AG09319 (cell line): Measurements from ENCODE around the gene SLC38A10.

Source experiments
- DNase-seq: peaks from one replicate; pipeline ENCODE4 v3.0.0-alpha.2; 2010; ENCODE audit warnings: low read depth; ENCODE audit errors: extremely low read depth
- CTCF ChIP-seq: IDR thresholded peaks from 2 replicates; pipeline ENCODE4 v1.5.1; 2011; ENCODE audit warnings: low read depth, mild to moderate bottlenecking, inconsistent platforms, low read length, moderate library complexity

Gene SLC38A10

DNA sequence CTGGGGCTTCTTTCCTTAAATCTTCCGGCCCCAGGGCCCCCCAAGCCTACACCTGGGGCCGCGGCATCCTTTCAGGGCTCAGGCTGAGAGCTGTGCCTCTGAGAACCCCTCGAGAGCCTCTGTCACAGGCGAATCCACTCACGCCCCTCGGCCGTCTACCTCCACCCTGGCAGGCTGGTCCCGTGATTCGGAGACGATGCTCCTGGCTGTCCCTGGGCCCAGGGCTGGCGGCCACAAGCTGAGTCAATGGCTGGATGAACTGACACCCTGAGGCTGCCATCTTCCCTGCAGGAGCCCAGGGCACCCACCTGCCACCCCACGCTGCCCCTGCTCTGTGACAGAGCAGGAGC lies 60.6 kb downstream of the SLC38A10 start:
- TF ChIP-seq CTCF, result no peak

DNA sequence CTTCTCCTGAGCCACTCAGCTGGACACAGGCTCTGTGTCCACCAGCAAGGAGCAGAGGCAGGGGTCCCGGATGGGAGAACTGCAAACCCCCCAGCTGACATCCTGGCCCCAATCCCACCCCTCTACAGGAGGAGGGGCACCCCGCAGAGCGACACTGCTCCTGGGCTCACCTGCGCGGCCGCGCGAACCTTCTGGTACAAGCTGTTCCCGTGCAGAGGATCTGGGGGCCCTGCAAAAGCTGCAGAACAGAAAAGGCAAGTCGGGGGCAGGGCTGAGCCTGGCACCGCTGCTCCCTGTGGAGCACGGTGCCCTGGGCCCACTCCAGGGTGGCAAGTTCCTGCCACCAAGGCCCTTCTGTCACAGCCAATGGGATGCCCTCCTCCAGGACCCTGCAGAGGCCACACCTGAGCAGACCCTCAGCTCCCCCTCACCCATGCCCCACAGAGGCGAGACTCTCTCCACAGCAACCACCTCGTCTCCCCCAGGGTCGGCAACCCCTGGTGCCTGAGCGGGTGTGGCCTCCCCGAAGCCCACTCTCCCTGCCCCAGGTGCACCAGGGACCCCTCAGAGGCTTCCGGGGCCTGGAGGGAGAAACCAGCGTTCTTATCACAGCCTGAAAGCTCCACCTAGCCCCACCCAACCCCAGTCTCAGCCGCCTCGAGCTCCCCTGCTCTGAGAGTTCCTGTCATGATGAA lies 61.1 kb downstream of the SLC38A10 start:
- DNase-seq, result no peak
- TF ChIP-seq CTCF, result no peak

More for the DNA sequence above, 60.6 kb downstream of the SLC38A10 start:
- no peak for DNase-seq

DNA sequence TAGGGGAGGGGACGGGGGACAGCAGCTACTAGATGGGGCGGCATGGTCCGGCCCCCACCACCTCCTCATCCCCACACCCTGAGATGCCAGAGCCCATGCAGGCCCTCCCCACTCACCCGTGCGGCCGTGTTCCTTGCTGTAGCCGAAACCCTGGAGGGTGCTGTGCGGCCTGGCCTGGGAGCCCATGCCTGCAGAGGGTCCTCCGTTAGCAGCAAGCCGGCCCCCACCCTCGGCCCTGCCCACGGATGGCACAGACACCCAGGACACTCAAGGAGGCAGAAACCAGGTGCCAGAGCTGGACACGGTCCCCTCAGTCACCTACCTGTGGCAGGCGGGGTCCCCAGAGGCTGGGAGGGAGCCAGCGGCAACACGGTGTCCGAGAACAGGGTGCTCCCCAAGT lies 61.8 kb downstream of the SLC38A10 start:
- TF ChIP-seq CTCF, result no peak
- no peak for DNase-seq

DNA sequence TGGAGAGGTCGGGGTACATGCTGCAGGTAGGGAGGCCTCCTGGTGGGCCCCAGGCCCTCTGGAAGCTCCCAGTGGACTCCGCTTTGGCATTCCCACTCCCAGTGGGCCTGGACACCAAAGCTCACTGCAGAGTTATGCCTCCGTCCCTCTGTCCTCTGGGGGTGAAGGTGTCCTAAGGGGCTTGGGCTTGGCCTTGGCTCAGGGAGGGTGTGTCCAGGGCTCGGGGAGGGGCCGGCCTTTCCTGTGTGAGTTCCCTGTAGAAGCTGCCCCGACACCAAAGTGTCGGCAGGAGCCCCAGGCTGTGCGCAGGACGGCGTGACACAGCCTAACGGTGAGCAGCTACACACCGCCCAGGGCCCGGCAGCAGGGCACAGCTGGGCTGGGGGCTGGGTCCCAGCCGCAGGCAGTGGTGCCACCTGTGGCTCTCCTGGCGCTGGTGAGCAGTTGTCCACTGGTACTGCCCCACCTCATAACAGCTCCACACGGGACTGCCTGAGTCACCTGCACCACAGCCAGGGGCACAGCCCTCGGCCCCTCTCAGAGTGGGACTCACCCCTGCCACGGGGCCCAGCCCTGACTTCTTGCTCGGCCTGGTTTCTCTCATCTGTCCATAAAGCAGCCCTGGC lies 62.4 kb downstream of the SLC38A10 start:
- no peak for DNase-seq
- TF ChIP-seq CTCF, result no peak

- DNase-seq, result no peak
- no peak for TF ChIP-seq CTCF
These were observed 63.1 kb downstream of the SLC38A10 start for GRCh38 chr17:81231766-81232581.

GRCh38 chr17:81231121-81231645 lies 63.9 kb downstream of the SLC38A10 start:
- TF ChIP-seq CTCF, result no peak
- no peak for DNase-seq
